ENCODE data around the gene SYNPO2. TPM values are rescaled to one million over a fixed set of nuclear protein-coding genes. Genes with fewer than 3 reads are reported as not detected.

The SYNPO2 gene
- total and polyA plus RNA-seq, 3 donors from 2014 or later: 29.1 to 53.4 (median 44.3) TPM

- TF ChIP-seq POLR2A (IDR thresholded peaks at IDR 0.05): no peak
- TF ChIP-seq CTCF (IDR thresholded peaks at IDR 0.05): no peak
- no peaks in the 10 kb centered on the region for H3K9me3 ChIP-seq
- no peak overlapping the region for H3K4me3 ChIP-seq
- H3K36me3 ChIP-seq (ENCODE audit: low read depth, missing control alignments): no peaks in the 10 kb centered on the region
- intact Hi-C loops (cut with DNase I; ENCODE audit: low total_unique reads): no loop called here
- no peaks in the 10 kb centered on the region for H3K27me3 ChIP-seq
- no peak overlapping the region for H3K27ac ChIP-seq
- no peaks in the 10 kb centered on the region for H3K4me1 ChIP-seq
- DNase-seq: no peak
Observed at GRCh38 chr4:118845552-118846050, 43.1 kb upstream of the SYNPO2 start.

GRCh38 chr4:118846979-118847378 lies 41.7 kb upstream of the SYNPO2 start:
- no peak overlapping the region for H3K4me3 ChIP-seq
- DNase-seq: no peak
- no peaks in the 10 kb centered on the region for H3K27me3 ChIP-seq
- no peak overlapping the region for H3K27ac ChIP-seq
- no peaks in the 10 kb centered on the region for H3K9me3 ChIP-seq
- TF ChIP-seq POLR2A (IDR thresholded peaks at IDR 0.05) (no peak), CTCF (IDR thresholded peaks at IDR 0.05) (no peak)
- intact Hi-C loops (cut with DNase I; ENCODE audit: low total_unique reads): no loop called here
- WGBS, 2 donors: 38 to 65% methylated on average over 1 of the region's 1 CpG
- no peaks in the 10 kb centered on the region for H3K4me1 ChIP-seq
- H3K36me3 ChIP-seq (ENCODE audit: low read depth, missing control alignments): no peaks in the 10 kb centered on the region

- intact Hi-C loops (cut with DNase I; ENCODE audit: low total_unique reads): no loop called here
- 94 to 96% methylated on average over 7 of the region's 7 CpGs for WGBS, 2 donors
- no peak for TF ChIP-seq POLR2A (IDR thresholded peaks at IDR 0.05)
- no peak for TF ChIP-seq CTCF (IDR thresholded peaks at IDR 0.05)
Observed at GRCh38 chr4:118848242-118848641, 40.4 kb upstream of the SYNPO2 start.

GRCh38 chr4:118848901-118849300 lies 39.8 kb upstream of the SYNPO2 start:
- H3K9me3 ChIP-seq: no peaks in the 10 kb centered on the region
- TF ChIP-seq CTCF (IDR thresholded peaks at IDR 0.05) (no peak), POLR2A (IDR thresholded peaks at IDR 0.05) (no peak)
- no peaks in the 10 kb centered on the region for H3K36me3 ChIP-seq (ENCODE audit: low read depth, missing control alignments)
- H3K4me3 ChIP-seq: no peak overlapping the region
- H3K27me3 ChIP-seq: no peaks in the 10 kb centered on the region
- no peak for DNase-seq
- no peaks in the 10 kb centered on the region for H3K4me1 ChIP-seq
- no peak overlapping the region for H3K27ac ChIP-seq
- intact Hi-C loops (cut with DNase I; ENCODE audit: low total_unique reads): no loop called here

More at GRCh38 chr4:118848242-118848641, 40.4 kb upstream of the SYNPO2 start:
- Histone ChIP-seq H3K9me3 (no peaks in the 10 kb centered on the region), H3K27ac (no peak overlapping the region), H3K4me3 (no peak overlapping the region), H3K27me3 (no peaks in the 10 kb centered on the region), H3K36me3 (ENCODE audit: low read depth, missing control alignments) (no peaks in the 10 kb centered on the region), H3K4me1 (no peaks in the 10 kb centered on the region)
- no peak for DNase-seq

GRCh38 chr4:118849867-118850487 lies 38.7 kb upstream of the SYNPO2 start:
- H3K4me3 ChIP-seq: peak overlapping the region in 1 of 2 donors; percentile 31
- no peaks in the 10 kb centered on the region for H3K36me3 ChIP-seq (ENCODE audit: low read depth, missing control alignments)
- intact Hi-C loops (cut with DNase I; ENCODE audit: low total_unique reads): no loop called here
- WGBS, 2 donors: 91 to 94% methylated on average over 2 of the region's 2 CpGs
- no peak for DNase-seq
- no peaks in the 10 kb centered on the region for H3K9me3 ChIP-seq
- TF ChIP-seq POLR2A (IDR thresholded peaks at IDR 0.05) (no peak), CTCF (IDR thresholded peaks at IDR 0.05) (no peak)
- no peak overlapping the region for H3K27ac ChIP-seq
- no peaks in the 10 kb centered on the region for H3K4me1 ChIP-seq
- no peaks in the 10 kb centered on the region for H3K27me3 ChIP-seq

All from testis (tissue), 3 donors.